ENCODE data around the gene PIGP. TPM values are rescaled to one million over a fixed set of nuclear protein-coding genes. Genes with fewer than 3 reads are reported as not detected.
A peak's percentile ranks its signal among the peaks of the same experiment; 100 is the strongest.
"Not testable (repeated sequence)": the region's sequence is repeated elsewhere in the genome, so short reads cannot be mapped to it uniquely, and the experiment has no call there.

The PIGP gene
- total and polyA plus RNA-seq, 5 experiments from 2014 or later, result 19.9 to 45.2 (median 32.8) TPM

- not testable (repeated sequence) for ATAC-seq, H3K4me3 Mint-ChIP-seq, H3K9me3 Mint-ChIP-seq
Measured at GRCh38 chr21:37034394-37034793, 38.5 kb downstream of the PIGP start.

GRCh38 chr21:37032877-37033471 is 39.9 kb downstream of the PIGP start:
- DNase-seq, result no peak
- POLR2A ChIA-PET, result no interaction called here
- H3K9me3 Mint-ChIP-seq, result no peaks in the 10 kb centered on the region

More at GRCh38 chr21:37034394-37034793, 38.5 kb downstream of the PIGP start:
- H3K4me1 Mint-ChIP-seq, DNase-seq, POLR2A ChIA-PET, H3K36me3 Mint-ChIP-seq: not testable (repeated sequence)
- H3K27ac Mint-ChIP-seq, result peak overlapping the region in 1 of 10 donors; percentile 33
- peaks cover 0 to 11% (median 2%) of the 10 kb centered on the region in 5 donors for H3K27me3 Mint-ChIP-seq

GRCh38 chr21:37032293-37032692 is 40.6 kb downstream of the PIGP start:
- no peak for DNase-seq
- H3K27me3 Mint-ChIP-seq, result peaks cover 0 to 11% (median 2%) of the 10 kb centered on the region in 5 donors
- POLR2A ChIA-PET, result no interaction called here
- no peaks in the 10 kb centered on the region for H3K9me3 Mint-ChIP-seq
- no peaks in the 10 kb centered on the region for H3K4me1 Mint-ChIP-seq
- no peak for ATAC-seq
- H3K27ac Mint-ChIP-seq, result no peak overlapping the region
- no peak overlapping the region for H3K4me3 Mint-ChIP-seq
- H3K36me3 Mint-ChIP-seq, result no peaks in the 10 kb centered on the region

More at GRCh38 chr21:37032877-37033471, 39.9 kb downstream of the PIGP start:
- Mint-ChIP-seq H3K4me1 (no peaks in the 10 kb centered on the region), H3K36me3 (no peaks in the 10 kb centered on the region), H3K4me3 (no peak overlapping the region), H3K27ac (no peak overlapping the region), H3K27me3 (peaks cover 0 to 11% (median 2%) of the 10 kb centered on the region in 5 donors)
- no peak for ATAC-seq

GRCh38 chr21:37030864-37031263 is 42.0 kb downstream of the PIGP start:
- H3K27ac Mint-ChIP-seq, result no peak overlapping the region
- no peak overlapping the region for H3K4me3 Mint-ChIP-seq
- POLR2A ChIA-PET, result no interaction called here
- DNase-seq, result no peak
- no peak for ATAC-seq
- no peaks in the 10 kb centered on the region for H3K4me1 Mint-ChIP-seq
- no peaks in the 10 kb centered on the region for H3K36me3 Mint-ChIP-seq
- no peaks in the 10 kb centered on the region for H3K9me3 Mint-ChIP-seq
- H3K27me3 Mint-ChIP-seq, result peaks cover 0 to 11% (median 2%) of the 10 kb centered on the region in 5 donors

- no peaks in the 10 kb centered on the region for H3K4me1 Mint-ChIP-seq
- H3K36me3 Mint-ChIP-seq, result no peaks in the 10 kb centered on the region
- no peaks in the 10 kb centered on the region for H3K9me3 Mint-ChIP-seq
- no peak overlapping the region for H3K27ac Mint-ChIP-seq
- DNase-seq, result no peak
- H3K27me3 Mint-ChIP-seq, result peaks cover 0 to 6% (median 0%) of the 10 kb centered on the region in 5 donors
- no peak overlapping the region for H3K4me3 Mint-ChIP-seq
- POLR2A ChIA-PET, result no interaction called here
- no peak for ATAC-seq
Measured at GRCh38 chr21:37028570-37028969, 44.3 kb downstream of the PIGP start.

- DNase-seq (no peak), ATAC-seq (no peak)
- H3K36me3 Mint-ChIP-seq, result no peaks in the 10 kb centered on the region
- H3K4me1 Mint-ChIP-seq, result no peaks in the 10 kb centered on the region
- H3K9me3 Mint-ChIP-seq, result no peaks in the 10 kb centered on the region
- H3K4me3 Mint-ChIP-seq, result no peak overlapping the region
- H3K27ac Mint-ChIP-seq, result no peak overlapping the region
- peaks cover 0 to 1% (median 0%) of the 10 kb centered on the region in 5 donors for H3K27me3 Mint-ChIP-seq
- POLR2A ChIA-PET, result no interaction called here
Measured at GRCh38 chr21:37026499-37026898, 46.4 kb downstream of the PIGP start.

GRCh38 chr21:37017951-37018679 is 54.8 kb downstream of the PIGP start:
- POLR2A ChIA-PET, result no interaction called here
- peaks cover 3 to 18% (median 8%) of the 10 kb centered on the region in 5 donors for H3K27me3 Mint-ChIP-seq
- no peaks in the 10 kb centered on the region for H3K36me3 Mint-ChIP-seq
- DNase-seq, result no peak
- no peaks in the 10 kb centered on the region for H3K4me1 Mint-ChIP-seq
- no peak overlapping the region for H3K27ac Mint-ChIP-seq
- no peaks in the 10 kb centered on the region for H3K9me3 Mint-ChIP-seq
- ATAC-seq, result no peak
- H3K4me3 Mint-ChIP-seq, result no peak overlapping the region

Other genes starting within 250 kb of the PIGP start
- gene HLCS, start 106.4 kb downstream of the PIGP start, total RNA-seq, result 10 to 100 TPM; 12.3 to 13.4 TPM
- gene HLCS, start 106.4 kb downstream of the PIGP start, polyA plus RNA-seq, result 10 to 100 TPM in 1 of 3 donors, 1 to 10 TPM in 2; 6.2 to 12.5 (median 8.6) TPM
- not detected for gene RIPPLY3, start 66.4 kb downstream of the PIGP start, total RNA-seq
- gene RIPPLY3, start 66.4 kb downstream of the PIGP start, polyA plus RNA-seq, result not detected
- gene TTC3, start 183 bp upstream of the PIGP start, total RNA-seq, result 100 to 1,000 TPM; 159 to 169 TPM
- 100 to 1,000 TPM in 1 of 3 donors, 10 to 100 TPM in 2; 51.1 to 134 (median 69.8) TPM for gene TTC3, start 183 bp upstream of the PIGP start, polyA plus RNA-seq
- gene VPS26C, start 194.3 kb upstream of the PIGP start, total RNA-seq, result 10 to 100 TPM; 74.0 to 77.8 TPM
- gene VPS26C, start 194.3 kb upstream of the PIGP start, polyA plus RNA-seq, result 10 to 100 TPM; 60.1 to 72.7 (median 62.9) TPM

Measured in naive thymus-derived CD8-positive, alpha-beta T cell (primary cell).